CD4-positive, alpha-beta T cell treated with Interleukin-10 for 1 hour (primary cell): ENCODE results near the gene DNER.

Experiments used
- DNase-seq: peaks from one replicate; pipeline ENCODE4 v3.0.0-alpha.2; 2020

The DNER gene

GRCh38 chr2:229485857-229486256, 228.5 kb downstream of the DNER start:
- no peak for DNase-seq

DNA sequence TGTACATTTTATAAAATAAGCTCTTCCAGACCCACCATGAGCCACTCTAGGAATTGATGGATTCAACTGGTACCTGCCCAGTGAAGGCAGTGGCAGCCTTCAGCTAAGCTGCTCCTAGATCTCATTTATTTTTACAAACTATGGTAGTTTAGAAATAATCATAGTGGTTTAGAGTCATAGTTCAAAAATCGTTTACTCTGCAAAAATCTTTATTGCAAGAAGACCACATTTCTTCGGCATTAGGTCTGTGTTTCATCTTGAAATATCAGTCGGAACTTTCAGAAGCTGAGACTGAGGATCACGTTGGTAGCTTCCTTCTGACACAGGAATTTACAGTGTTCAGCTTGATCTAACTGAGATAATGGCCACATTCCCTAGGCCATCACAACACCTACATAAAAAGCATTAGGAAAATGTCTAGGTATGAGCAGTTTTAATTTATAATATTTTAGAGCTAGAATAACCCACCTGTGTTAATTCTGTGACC, 237.0 kb downstream of the DNER start:
- DNase-seq = no peak

GRCh38 chr2:229475778-229476177, 238.6 kb downstream of the DNER start:
- DNase-seq = no peak

GRCh38 chr2:229474125-229474524, 240.2 kb downstream of the DNER start:
- no peak for DNase-seq

GRCh38 chr2:229470781-229471180, 243.6 kb downstream of the DNER start:
- no peak for DNase-seq

GRCh38 chr2:229467783-229468182, 246.6 kb downstream of the DNER start:
- DNase-seq = no peak

GRCh38 chr2:229463841-229464346, 250.5 kb downstream of the DNER start:
- no peak for DNase-seq

DNA sequence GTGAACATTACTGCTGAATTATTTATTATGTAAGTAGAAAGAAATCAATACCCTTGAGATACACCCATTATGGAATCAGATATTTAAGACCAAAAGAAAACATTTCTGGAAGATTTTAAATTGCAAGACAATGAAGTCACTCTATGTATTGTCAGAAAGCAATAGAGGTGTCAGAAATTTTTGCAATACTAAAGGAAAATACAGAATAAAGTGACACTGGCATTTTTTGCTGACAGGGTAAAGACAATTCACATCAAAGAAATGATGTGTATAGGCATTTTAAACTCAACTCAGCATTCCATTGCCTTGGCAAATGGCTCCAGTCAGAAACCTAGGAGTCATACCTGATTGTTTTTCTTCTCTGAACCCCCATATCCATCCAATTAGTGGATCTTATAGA, 252.2 kb downstream of the DNER start:
- no peak for DNase-seq

GRCh38 chr2:229456091-229456490, 258.3 kb downstream of the DNER start:
- DNase-seq = no peak

DNA sequence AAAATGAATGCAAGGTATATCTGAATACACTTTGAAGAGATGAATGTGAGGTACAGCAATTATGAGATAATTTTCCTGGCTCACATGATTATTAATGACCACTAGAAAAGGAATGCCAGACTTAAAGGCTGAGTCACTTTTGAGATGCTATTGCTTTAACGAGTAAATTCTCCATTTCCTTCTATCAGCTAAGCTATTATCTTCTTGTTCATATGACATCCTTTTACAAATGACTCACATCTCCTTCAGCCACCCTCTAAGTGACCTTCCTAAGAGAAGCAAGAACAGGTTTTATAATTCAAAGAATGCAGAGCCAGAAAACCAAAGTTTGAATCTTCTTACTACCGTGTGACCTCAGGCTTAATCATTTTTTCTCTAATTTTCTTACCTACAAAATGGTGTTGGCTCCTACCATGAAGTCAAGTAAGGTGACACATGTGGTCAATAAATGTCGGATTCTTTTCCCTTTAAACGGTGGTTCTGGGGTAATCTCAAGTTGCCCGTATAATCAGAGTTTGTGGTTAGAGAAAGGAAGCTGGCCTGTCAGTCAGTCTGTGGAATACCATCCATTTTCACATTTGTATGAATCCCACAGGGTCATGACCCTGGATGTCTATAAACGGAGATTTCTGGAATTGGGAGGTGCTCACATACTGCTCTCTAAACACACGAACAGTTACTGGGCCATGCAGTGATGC, 259.3 kb downstream of the DNER start:
- no peak for DNase-seq

DNA sequence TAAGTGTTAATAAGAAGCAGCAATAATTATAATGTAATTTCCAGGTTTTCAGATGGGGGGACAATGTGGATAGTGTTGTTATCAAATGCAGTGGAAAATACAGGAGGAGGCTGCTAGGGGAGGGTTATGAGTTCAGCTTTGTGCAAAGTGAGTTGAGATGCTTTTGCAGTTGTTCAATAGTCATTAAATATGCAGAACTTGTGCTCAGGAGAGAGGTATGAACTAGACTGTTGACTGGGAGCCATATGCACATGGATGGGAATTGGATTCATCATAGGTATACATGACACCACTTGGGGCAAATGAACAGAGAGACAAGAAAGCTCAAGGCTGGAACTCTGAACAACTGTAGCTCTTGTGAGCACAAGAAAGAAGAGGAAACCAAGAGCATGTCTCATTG, 261.1 kb downstream of the DNER start:
- no peak for DNase-seq

DNA sequence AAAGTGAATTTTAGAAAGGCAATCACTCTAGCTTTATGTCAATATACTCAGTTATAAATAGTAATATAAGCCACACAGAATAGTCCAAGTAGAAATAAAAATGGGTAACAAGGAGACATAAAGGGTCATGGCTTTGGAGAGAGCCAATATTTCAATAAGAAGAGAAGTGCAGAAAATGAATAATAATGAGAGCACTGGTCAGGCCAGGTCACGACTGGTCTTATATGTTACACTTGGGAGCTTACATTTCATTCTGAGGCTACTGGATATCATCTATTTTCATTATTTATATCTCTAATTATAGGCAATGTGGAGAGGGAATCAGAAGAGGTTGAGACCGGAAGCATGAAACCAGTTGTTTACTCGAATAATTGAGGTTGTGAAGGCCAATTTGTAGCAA, 262.5 kb downstream of the DNER start:
- no peak for DNase-seq

- DNase-seq = no peak
Measured at GRCh38 chr2:229447227-229447626, 267.1 kb downstream of the DNER start.

GRCh38 chr2:229446350-229446749, 268.0 kb downstream of the DNER start:
- DNase-seq = no peak

- DNase-seq = no peak
Measured at GRCh38 chr2:229445501-229446211, 268.7 kb downstream of the DNER start.

DNA sequence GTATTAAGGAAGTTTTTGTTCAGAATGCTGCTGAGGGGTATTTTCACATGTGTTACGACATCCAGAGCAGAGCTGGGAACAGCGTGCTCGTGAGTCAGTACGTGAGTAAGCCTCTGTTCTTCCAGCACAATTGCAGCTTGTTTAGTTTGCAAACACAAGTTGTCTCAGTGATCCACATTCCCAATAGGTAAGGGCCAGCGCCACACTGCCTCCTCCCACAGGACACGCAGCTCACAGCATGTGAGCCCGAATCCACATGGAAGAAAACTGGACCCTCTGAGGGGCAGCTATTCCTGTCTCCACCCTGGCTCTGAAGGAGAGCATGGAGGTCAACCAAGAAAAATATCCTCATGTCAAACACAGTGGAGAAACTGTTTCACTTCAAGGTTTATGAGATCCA, 269.3 kb downstream of the DNER start:
- no peak for DNase-seq

DNA sequence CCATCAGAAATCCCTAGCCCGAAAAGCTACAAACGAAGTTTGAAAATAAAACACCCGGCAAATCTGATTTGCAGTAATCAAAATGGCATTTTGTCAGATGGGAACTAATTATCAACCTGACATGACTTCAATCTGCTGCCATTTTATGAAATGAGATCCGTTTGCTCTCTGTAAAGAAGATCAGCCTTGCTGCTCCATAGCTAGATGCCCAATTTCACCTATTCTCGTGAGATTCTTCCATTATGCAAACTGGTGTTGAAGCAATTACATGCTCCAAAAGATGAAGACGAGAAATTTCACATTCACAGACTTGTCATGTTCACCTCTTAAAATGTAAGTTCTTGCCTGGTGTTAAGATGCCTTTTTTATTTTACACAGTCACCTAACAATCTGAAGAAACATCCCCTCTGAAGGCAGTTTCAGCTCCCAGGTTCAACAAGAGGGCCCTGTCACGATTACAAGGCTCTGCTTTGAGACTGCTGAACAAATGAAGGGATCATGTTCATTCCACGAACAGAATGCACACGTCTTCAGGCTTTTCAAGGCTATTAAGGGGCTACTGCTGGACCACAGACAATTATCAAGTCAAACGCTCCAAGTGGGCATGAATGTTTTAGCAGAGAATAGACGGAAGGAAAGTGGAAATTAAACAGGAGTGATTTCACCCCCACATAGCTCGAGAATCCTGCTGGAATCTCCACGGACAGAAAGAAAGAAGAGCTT, 270.6 kb downstream of the DNER start:
- DNase-seq = no peak

GRCh38 chr2:229443141-229443540, 271.2 kb downstream of the DNER start:
- no peak for DNase-seq

GRCh38 chr2:229438430-229439159, 275.8 kb downstream of the DNER start:
- DNase-seq = no peak

DNA sequence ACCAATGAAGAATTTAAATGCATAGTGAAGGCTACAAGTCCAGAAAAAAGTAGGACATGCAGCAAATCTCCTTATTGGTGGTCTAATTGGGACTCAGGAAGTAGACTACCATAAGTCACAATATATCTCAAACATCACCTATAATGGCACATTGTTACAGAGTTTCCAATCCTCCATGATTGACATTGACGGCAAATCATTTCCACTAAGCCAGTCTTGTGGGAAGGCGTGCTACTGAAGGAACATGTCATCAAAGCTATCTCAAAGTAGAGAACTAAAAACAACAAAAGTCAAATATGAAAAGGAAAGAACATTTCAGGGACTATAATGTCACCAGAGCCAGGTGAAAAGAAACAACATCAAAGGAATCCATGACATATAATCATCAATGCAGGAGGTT, 276.9 kb downstream of the DNER start:
- no peak for DNase-seq

GRCh38 chr2:229434187-229434586, 280.2 kb downstream of the DNER start:
- DNase-seq = no peak

- no peak for DNase-seq
Measured at GRCh38 chr2:229433351-229433750, 281.0 kb downstream of the DNER start.
